ENCODE data around the gene UBASH3B.

DNA sequence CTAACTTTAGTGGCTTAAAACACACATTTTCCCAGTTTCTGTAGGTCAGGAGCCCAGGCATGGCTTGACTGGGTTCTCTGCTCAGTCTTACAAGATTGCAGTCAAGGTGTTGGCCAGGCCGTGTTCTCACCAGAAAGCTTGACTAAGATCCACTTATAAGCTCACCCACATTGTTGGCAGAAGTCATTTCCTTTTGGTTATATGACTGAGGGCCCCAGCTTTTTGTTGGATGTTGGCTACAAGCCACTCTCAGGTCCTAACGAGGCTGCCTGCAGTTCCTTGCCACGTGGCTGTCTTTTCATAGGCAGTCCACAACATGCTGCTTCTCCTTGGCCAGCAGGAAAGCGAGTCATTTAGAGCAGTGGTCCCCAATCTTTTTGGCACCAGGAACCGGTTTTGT is 103.5 kb downstream of the UBASH3B start:
- TF ChIP-seq POLR2A (IDR thresholded peaks at IDR 0.05), result no peak
- TF ChIP-seq, protein P1, sequence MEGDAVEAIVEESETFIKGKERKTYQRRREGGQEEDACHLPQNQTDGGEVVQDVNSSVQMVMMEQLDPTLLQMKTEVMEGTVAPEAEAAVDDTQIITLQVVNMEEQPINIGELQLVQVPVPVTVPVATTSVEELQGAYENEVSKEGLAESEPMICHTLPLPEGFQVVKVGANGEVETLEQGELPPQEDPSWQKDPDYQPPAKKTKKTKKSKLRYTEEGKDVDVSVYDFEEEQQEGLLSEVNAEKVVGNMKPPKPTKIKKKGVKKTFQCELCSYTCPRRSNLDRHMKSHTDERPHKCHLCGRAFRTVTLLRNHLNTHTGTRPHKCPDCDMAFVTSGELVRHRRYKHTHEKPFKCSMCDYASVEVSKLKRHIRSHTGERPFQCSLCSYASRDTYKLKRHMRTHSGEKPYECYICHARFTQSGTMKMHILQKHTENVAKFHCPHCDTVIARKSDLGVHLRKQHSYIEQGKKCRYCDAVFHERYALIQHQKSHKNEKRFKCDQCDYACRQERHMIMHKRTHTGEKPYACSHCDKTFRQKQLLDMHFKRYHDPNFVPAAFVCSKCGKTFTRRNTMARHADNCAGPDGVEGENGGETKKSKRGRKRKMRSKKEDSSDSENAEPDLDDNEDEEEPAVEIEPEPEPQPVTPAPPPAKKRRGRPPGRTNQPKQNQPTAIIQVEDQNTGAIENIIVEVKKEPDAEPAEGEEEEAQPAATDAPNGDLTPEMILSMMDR (IDR thresholded peaks at IDR 0.05), result no peak
